GM19023 (cell line): ENCODE results near the gene KCNT1.
"Not testable (repeated sequence)": the region's sequence is repeated elsewhere in the genome, so short reads cannot be mapped to it uniquely, and the experiment has no call there.

Source experiments
- ATAC-seq: cut with Tn5 transposase; IDR thresholded peaks from one replicate; pipeline ENCODE4 v1.9.1; 2021; ENCODE audit warnings: mild to moderate bottlenecking, moderate library complexity; ENCODE audit not compliant: unreplicated experiment

The KCNT1 gene

GRCh38 chr9:135701959-135702721, at the start of gene KCNT1:
Gene KCNT1 (plus strand): TSS chr9:135702185. CDS start chr9:135702259, 74 bp downstream.
- ATAC-seq: no peak

- ATAC-seq: no peak
Measured at GRCh38 chr9:135655317-135655716, 46.7 kb upstream of the KCNT1 start.

- ATAC-seq: no peak
Measured at GRCh38 chr9:135657416-135657815, 44.6 kb upstream of the KCNT1 start.

- ATAC-seq: no peak
Measured at GRCh38 chr9:135659252-135659651, 42.7 kb upstream of the KCNT1 start.

- ATAC-seq: no peak
Measured at GRCh38 chr9:135660407-135660806, 41.6 kb upstream of the KCNT1 start.

GRCh38 chr9:135661816-135662560, 40.0 kb upstream of the KCNT1 start:
- ATAC-seq: no peak

GRCh38 chr9:135662758-135663450, 39.1 kb upstream of the KCNT1 start, which contains the start of gene LCN9:
Gene LCN9 (plus strand): TSS chr9:135663309. CDS start chr9:135663322, 13 bp downstream.
- ATAC-seq: no peak

GRCh38 chr9:135663451-135663770, 38.6 kb upstream of the KCNT1 start:
- no peak for ATAC-seq

GRCh38 chr9:135663857-135664256, 38.1 kb upstream of the KCNT1 start:
- ATAC-seq: no peak

- ATAC-seq: no peak
Measured at GRCh38 chr9:135664266-135664665, 37.7 kb upstream of the KCNT1 start.

GRCh38 chr9:135664801-135665794, 36.9 kb upstream of the KCNT1 start:
- ATAC-seq: no peak

GRCh38 chr9:135665795-135666189, 36.2 kb upstream of the KCNT1 start:
- ATAC-seq: no peak

GRCh38 chr9:135666534-135667462, 35.2 kb upstream of the KCNT1 start:
- no peak for ATAC-seq

- ATAC-seq: no peak
Measured at GRCh38 chr9:135667463-135668001, 34.5 kb upstream of the KCNT1 start.

- not testable (repeated sequence) for ATAC-seq
Measured at GRCh38 chr9:135669018-135669417, 33.0 kb upstream of the KCNT1 start.

- no peak for ATAC-seq
Measured at GRCh38 chr9:135669616-135670285, 32.2 kb upstream of the KCNT1 start.

- no peak for ATAC-seq
Measured at GRCh38 chr9:135670721-135671590, 31.0 kb upstream of the KCNT1 start.
